ENCODE data around the gene MYDGF. TPM values are rescaled to one million over a fixed set of nuclear protein-coding genes. Genes with fewer than 3 reads are reported as not detected.

Gene MYDGF
- total RNA-seq, 2 donors from 2014 or later, result 26.3 to 36.6 TPM

GRCh38 chr19:4653793-4654436, 16.2 kb downstream of the MYDGF start:
- TF ChIP-seq CTCF (IDR thresholded peaks at IDR 0.05), result no peak
- H3K27me3 ChIP-seq, result no peaks in the 10 kb centered on the region

DNA sequence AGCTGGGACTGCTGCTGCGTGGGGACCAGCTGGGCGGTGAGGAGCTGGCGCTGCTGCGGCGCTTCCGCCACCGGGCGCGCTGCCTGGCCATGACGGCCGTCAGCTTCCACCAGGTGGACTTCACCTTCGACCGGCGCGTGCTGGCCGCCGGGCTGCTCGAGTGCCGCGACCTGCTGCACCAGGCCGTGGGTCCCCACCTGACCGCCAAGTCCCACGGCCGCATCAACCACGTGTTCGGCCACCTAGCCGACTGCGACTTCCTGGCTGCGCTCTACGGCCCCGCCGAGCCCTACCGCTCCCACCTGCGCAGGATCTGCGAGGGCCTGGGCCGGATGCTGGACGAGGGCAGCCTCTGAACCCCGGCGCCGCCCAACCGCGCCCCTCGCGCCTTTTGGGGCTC, 18.1 kb downstream of the MYDGF start:
- no peak for TF ChIP-seq CTCF (IDR thresholded peaks at IDR 0.05)
- Histone ChIP-seq H3K27me3 (no peaks in the 10 kb centered on the region), H3K4me1 (peaks cover 0 to 27% of the 10 kb centered on the region in 2 donors), H3K36me3 (peaks cover 8% of the 10 kb centered on the region), H3K27ac (no peak overlapping the region), H3K9me3 (no peaks in the 10 kb centered on the region), H3K4me3 (no peak overlapping the region)
- no peak for DNase-seq (ENCODE audit: low spot score)

More at GRCh38 chr19:4653793-4654436, 16.2 kb downstream of the MYDGF start:
- H3K36me3 ChIP-seq, result peaks cover 26% of the 10 kb centered on the region
- no peak overlapping the region for H3K4me3 ChIP-seq
- H3K27ac ChIP-seq, result no peak overlapping the region
- H3K4me1 ChIP-seq, result peaks cover 0 to 16% of the 10 kb centered on the region in 2 donors
- peaks cover 0 to 11% of the 10 kb centered on the region in 2 donors for H3K9me3 ChIP-seq
- DNase-seq (ENCODE audit: low spot score), result no peak

DNA sequence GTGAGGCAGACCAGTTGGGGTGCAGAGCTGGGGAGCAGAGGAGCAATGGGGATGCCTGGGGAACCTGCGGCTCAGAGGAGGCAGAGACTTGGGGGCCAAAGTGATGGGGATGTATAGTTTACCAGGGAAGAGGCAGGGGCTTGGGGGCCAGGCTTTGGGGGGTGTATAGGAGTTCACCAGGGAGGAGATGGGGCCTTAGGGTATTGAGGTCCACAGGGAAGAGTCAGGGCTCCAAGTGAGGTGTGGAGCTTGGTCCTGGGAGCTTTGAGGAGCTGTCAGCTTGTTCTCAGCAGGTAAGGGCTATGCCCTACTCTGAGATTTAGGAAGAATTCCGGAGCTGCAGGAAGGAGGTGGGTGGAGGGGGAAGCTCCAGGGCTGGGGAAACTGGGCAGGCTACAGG, 20.0 kb downstream of the MYDGF start:
- Histone ChIP-seq H3K27ac (no peak overlapping the region), H3K4me3 (no peak overlapping the region), H3K4me1 (peaks cover 0 to 27% of the 10 kb centered on the region in 2 donors), H3K9me3 (no peaks in the 10 kb centered on the region), H3K36me3 (peaks cover 7% of the 10 kb centered on the region), H3K27me3 (no peaks in the 10 kb centered on the region)
- no peak for DNase-seq (ENCODE audit: low spot score)
- TF ChIP-seq CTCF (IDR thresholded peaks at IDR 0.05), result no peak

DNA sequence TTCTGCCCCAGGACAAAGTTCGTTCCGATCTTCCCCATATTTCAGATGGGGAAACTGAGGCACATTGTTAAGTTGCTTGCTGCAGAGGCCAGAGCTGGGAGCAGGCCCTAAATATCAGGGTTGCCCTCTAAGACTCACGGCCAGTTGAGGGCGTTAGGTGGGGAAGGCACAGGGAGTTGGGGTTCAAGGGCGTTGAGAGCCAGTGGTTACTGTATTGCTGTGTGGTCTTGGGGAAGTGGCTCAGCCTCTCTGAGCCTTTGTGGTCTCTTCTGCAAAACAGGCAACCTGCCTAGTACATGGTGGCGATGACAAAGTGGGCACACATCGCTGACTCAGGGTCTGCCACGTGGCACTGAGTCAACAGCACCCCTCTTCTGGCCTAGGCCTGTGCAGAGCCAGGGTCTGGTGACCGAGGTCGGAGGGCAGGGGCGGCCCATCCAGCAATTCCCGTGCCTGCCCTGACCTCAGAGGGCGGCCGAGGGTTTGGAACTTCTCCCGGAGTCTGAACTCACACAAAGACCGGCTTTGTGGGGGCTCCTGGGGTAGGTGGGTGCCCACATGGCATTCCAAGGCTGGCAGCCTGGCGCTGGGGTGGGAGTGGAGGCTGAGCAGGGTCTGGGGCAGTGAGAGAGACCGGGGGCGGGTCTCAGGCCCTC, 20.6 kb downstream of the MYDGF start:
- no peak for TF ChIP-seq CTCF (IDR thresholded peaks at IDR 0.05)
- Histone ChIP-seq H3K4me3 (no peak overlapping the region), H3K27ac (no peak overlapping the region)

DNA sequence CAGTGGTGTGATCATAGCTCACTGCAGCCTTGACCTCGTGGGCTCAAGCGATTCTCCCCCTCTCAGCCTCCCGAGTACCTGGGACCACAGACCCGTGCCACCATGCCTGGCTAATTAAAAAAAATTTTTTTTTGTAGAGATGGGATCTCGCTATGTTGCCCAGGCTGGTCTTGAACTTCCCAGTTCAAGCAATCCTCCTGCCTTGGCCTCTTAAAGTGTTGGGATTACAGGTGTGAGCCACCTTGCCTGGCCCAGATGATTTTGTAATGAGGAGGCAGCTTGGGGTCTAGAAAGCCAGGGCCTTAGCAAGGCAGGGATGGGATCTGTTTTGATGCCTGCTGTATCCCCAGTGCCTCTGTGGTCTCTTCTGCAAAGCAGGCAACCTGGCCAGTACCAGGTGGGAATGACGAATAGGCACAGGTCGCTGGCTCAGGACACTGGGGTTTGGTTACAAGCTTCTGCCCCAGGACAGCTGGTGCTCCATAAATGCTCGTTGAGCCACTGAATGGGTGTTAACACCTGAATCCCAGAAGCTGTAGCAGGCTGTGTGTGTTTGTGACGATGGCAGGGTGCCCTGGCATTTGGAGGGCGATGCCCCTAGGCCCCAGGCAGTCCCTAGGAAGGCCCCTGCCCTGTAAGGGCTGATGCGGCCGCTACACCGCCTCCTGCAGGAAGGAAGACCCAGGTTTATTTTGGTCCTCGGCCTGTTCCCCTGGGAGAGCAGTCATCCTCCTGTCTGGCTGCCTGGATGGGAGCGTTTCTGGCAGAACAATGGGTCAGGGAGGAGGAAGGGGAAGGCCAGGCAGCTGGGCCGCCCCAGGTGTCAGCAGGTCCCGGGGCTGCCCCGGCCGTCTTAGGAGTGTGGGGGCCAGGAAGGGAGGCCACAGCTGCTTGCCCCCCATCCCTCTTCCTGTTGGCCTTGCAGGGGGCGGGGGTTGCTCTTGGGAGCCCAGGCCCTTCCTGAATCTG, 22.2 kb downstream of the MYDGF start:
- no peak for TF ChIP-seq CTCF (IDR thresholded peaks at IDR 0.05)
- peaks cover 7% of the 10 kb centered on the region for H3K36me3 ChIP-seq
- H3K4me3 ChIP-seq, result no peak overlapping the region
- peak; percentile 62 for DNase-seq (ENCODE audit: low spot score)
- no peaks in the 10 kb centered on the region for H3K9me3 ChIP-seq
- no peaks in the 10 kb centered on the region for H3K27me3 ChIP-seq
- peaks cover 0 to 27% of the 10 kb centered on the region in 2 donors for H3K4me1 ChIP-seq
- H3K27ac ChIP-seq, result peak overlapping the region; percentile 19 to 53

More for the DNA sequence above, 20.6 kb downstream of the MYDGF start:
- no peak for DNase-seq (ENCODE audit: low spot score)
- Histone ChIP-seq H3K9me3 (no peaks in the 10 kb centered on the region), H3K27me3 (no peaks in the 10 kb centered on the region), H3K4me1 (peaks cover 0 to 27% of the 10 kb centered on the region in 2 donors), H3K36me3 (peaks cover 7% of the 10 kb centered on the region)

All from right atrium auricular region (tissue), 2 donors.